ENCODE results near the gene ARID1B. TPM values are rescaled to one million over a fixed set of nuclear protein-coding genes. Genes with fewer than 3 reads are reported as not detected.

ARID1B gene
- total RNA-seq, 1 donor from 2014 or later = 101 TPM

DNA sequence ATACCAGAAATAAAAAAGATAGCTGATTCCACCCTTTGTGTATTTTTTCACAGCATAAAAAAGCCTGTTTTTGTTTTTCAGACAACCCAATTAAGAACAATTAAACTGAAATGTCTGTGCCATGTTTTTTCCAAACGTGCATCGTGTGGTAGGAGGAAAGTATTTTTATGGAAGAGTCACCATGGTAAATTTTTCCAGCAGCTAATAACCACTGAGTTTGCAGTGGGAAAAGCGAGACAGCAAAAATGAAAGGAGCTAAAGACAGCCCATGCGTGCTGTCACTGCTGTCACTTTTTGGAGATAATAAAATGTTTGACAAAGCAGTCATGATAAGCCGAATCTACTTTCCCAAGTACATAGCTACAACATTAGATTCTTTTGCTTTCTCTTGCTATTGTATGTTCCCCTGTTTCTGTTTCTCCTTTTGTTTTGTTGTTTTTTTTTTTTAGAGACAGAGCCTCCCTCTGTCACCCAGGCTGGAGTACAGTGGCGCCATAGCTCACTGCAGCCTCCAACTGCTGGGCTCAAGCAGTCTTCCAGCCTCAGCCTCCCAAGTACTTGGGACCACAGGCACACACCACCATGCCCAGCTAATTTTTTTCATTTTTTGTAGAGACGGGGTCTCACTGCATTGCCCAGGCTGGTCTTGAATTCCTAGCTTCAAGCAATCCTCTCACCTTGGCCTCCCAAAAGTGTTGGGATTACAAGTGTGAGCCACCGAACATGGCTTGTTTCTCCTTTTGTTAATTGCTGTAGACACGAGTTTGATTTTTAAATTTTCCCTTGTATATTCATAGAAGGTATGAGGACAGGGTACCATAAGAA lies 284.8 kb downstream of the ARID1B start:
- no peak for DNase-seq (ENCODE audit: low read depth, low spot score)
- Mint-ChIP-seq H3K27ac (ENCODE audit: unreplicated experiment) (no peak overlapping the region), H3K27me3 (ENCODE audit: low read depth) (no peaks in the 10 kb centered on the region), H3K4me1 (peaks cover 64% of the 10 kb centered on the region), H3K36me3 (ENCODE audit: low read depth) (no peaks in the 10 kb centered on the region), H3K9me3 (no peaks in the 10 kb centered on the region), H3K4me3 (no peak overlapping the region)
- TF ChIP-seq CTCF (conservative IDR thresholded peaks at IDR 0.05) = no peak

GRCh38 chr6:157063176-157063905 lies 286.2 kb downstream of the ARID1B start:
- no peaks in the 10 kb centered on the region for H3K27me3 Mint-ChIP-seq (ENCODE audit: low read depth)
- H3K4me3 Mint-ChIP-seq = no peak overlapping the region
- H3K4me1 Mint-ChIP-seq = peaks cover 70% of the 10 kb centered on the region
- no peak overlapping the region for H3K27ac Mint-ChIP-seq (ENCODE audit: unreplicated experiment)
- H3K36me3 Mint-ChIP-seq (ENCODE audit: low read depth) = no peaks in the 10 kb centered on the region
- H3K9me3 Mint-ChIP-seq = no peaks in the 10 kb centered on the region
- TF ChIP-seq CTCF (conservative IDR thresholded peaks at IDR 0.05) = no peak
- no peak for DNase-seq (ENCODE audit: low read depth, low spot score)

GRCh38 chr6:157063923-157064322 lies 286.7 kb downstream of the ARID1B start:
- Mint-ChIP-seq H3K27me3 (ENCODE audit: low read depth) (no peaks in the 10 kb centered on the region), H3K4me3 (no peak overlapping the region), H3K27ac (ENCODE audit: unreplicated experiment) (no peak overlapping the region), H3K36me3 (ENCODE audit: low read depth) (no peaks in the 10 kb centered on the region), H3K4me1 (peaks cover 68% of the 10 kb centered on the region), H3K9me3 (no peaks in the 10 kb centered on the region)
- TF ChIP-seq CTCF (conservative IDR thresholded peaks at IDR 0.05) = no peak
- DNase-seq (ENCODE audit: low read depth, low spot score) = no peak

DNA sequence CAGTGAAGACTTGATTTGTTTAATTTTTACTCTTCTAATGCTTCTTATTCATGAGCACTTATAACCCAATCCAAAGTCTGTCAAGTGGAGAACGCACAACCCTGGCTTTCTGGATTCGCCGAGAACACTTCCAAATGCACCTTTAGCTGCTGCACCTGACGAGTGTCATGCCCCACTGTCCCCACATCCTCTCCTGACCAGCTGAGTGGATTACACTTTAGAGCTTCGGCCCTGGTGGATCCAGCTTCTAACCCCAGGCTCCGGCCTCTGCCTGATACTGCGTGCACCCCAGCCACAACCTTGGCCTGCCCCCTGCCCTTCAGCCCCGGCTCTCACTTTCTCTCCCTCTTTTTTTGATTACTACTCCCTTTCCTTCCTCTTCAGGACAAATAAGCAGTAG lies 287.3 kb downstream of the ARID1B start:
- Mint-ChIP-seq H3K4me3 (no peak overlapping the region), H3K9me3 (no peaks in the 10 kb centered on the region), H3K27me3 (ENCODE audit: low read depth) (no peaks in the 10 kb centered on the region), H3K36me3 (ENCODE audit: low read depth) (no peaks in the 10 kb centered on the region), H3K4me1 (peaks cover 63% of the 10 kb centered on the region), H3K27ac (ENCODE audit: unreplicated experiment) (no peak overlapping the region)
- DNase-seq (ENCODE audit: low read depth, low spot score) = no peak
- TF ChIP-seq CTCF (conservative IDR thresholded peaks at IDR 0.05) = no peak

- no peak for DNase-seq (ENCODE audit: low read depth, low spot score)
- H3K36me3 Mint-ChIP-seq (ENCODE audit: low read depth) = no peaks in the 10 kb centered on the region
These were observed 288.2 kb downstream of the ARID1B start for GRCh38 chr6:157065366-157065765.

More at GRCh38 chr6:157065366-157065765, 288.2 kb downstream of the ARID1B start:
- Mint-ChIP-seq H3K9me3 (no peaks in the 10 kb centered on the region), H3K4me1 (peaks cover 62% of the 10 kb centered on the region), H3K4me3 (no peak overlapping the region), H3K27ac (ENCODE audit: unreplicated experiment) (peak overlapping the region; percentile 9), H3K27me3 (ENCODE audit: low read depth) (no peaks in the 10 kb centered on the region)
- no peak for TF ChIP-seq CTCF (conservative IDR thresholded peaks at IDR 0.05)

Data from neural crest cell (in vitro differentiated cells).